ENCODE measurements around the gene CDK6. TPM values are rescaled to one million over a fixed set of nuclear protein-coding genes. Genes with fewer than 3 reads are reported as not detected.
"Not testable (repeated sequence)": the region's sequence is repeated elsewhere in the genome, so short reads cannot be mapped to it uniquely, and the experiment has no call there.

The CDK6 gene
- polyA plus RNA-seq, 4 donors, result 43.8 to 53.3 (median 45.1) TPM

DNA sequence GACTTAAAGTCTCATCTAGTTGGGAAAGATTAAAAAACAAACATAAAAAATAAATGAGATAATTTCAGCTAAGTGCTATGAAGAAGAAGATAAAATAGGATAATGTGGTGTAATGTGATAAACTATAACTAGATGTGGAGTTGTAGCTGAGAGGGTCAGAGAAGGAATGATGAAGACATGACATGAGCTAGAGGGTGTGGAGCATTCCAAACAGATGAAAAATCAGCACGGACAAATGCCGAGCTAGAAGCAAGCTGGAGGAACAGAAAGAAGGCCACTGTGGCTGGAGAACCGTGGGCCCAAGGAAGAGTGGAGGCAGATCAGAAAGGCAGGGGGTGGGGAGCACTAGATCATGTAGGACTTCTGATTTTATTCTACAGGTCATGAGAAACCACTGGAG is 70.6 kb downstream of the CDK6 start:
- no peak for DNase-seq (ENCODE audit: low read depth in 4 of 4, low spot score in 3 of 4)

DNA sequence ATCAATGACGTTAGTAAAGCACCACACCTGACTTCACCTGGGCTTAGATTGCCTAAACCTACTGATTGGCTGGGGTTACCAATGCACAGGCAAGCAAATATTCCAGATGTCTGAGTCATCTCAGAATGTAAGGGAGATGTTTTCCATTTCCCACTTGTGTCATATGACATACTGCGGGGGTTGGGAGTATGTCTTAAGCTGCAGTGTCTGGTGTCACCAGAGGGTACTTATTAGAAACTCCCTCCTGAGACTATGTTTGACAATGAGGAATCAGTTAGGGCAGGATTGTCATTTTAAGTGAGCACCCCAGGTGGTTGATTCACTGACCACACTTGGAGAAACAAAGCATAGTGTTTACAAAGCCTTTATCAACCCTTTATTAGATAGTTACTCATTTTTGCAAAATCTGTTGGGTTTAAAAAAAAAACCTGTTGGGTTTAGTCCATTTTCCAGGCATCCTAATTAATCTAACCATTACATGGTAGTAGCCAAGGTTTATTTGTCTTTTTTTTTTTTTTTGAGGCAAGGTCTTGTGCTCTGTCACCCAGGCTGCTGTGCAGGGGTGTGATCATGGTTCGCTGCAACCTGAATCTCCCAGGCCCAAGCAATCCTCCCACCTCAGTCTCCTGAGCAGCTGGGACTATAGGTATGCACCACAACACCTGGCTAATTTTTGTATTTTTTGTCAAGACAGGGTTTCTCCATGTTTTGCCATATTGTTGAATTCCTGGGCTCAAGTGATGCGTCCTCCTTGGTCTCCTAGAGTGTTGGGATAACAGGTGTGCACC is 72.5 kb downstream of the CDK6 start:
- no peak for DNase-seq (ENCODE audit: low read depth in 4 of 4, low spot score in 3 of 4)

DNA sequence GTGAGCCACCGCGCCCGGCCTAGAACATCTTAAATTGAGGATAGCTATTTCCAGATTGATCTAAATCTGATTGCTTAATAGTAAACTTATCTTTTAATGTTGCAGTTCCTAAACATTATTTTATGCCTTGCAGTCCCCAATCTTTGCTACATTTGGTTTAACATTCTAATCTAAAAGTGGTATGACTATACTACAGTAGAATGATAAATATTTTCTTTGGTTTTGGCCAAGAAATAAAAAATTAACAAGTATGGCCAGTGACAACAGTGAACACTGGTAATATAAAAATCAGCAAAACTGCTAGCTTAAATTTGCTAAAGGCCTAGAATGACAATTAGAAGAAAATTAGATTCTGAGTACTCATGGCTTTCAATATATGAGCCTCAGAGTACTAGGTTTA is 73.5 kb downstream of the CDK6 start:
- DNase-seq (ENCODE audit: low read depth in 4 of 4, low spot score in 3 of 4), result no peak

DNA sequence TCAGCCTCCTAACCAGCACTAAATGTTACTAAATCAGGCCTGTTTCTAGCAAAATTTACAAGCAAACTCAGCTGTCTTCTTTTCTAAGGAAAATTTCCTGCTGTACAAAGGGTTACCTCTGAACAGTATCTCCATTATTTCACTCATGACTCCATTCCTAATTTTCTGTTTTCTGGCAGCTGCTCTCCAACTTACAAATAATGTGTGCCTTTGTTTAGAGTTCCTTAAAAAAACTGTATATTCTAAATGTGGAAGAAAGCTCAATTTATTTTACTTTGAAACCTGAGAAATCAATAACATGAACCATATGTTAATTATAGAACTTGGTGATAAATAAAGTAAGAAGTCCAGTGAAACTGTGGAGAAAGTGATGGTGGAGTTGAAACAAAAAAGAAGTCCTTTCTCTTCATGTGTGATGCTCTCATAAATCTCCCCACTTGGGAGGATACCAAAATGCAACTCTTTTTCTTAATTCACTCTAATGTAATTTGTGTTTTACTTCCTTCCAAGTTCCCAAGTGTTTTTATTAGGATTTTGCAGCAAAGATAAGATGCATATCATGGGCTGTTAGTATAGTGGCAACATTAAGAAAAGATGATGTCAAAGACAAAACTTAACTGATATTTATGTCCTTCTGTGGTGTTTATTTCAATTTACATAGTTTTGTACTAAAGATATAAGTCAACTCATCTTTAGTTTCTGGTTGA is 74.8 kb downstream of the CDK6 start:
- DNase-seq (ENCODE audit: low read depth in 4 of 4, low spot score in 3 of 4), result peak in 1 of 4 donors; percentile 38

DNA sequence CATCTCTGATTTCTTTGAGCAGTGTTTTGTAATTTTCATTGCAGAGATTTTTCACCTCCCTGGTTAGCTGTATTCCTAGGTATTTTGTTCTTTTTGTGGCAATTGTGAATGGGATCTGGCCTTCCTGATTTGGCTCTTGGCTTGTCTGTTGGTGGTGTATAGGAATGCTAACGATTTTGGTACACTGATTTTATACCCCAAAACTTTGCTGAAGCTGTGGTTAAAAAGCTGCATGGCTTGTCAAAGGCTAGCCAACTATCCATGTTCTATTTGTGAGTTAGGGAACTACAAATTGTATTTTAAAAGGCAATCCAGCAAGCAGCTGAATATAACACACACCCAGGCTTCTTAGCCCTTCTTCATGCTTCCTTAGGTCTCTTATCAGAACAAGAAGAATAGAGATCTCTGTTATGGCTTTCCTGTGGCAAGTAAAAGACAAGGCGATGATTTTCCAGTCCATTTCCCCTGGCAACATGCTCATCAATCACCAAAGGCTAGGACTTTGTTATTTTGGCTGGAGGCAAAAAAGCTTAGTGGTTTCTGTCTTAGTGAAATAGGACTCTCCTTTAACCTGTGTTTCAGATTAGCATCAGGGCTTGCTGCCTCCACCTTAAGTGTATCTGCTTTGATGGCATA is 77.5 kb downstream of the CDK6 start:
- no peak for DNase-seq (ENCODE audit: low read depth in 4 of 4, low spot score in 3 of 4)

DNA sequence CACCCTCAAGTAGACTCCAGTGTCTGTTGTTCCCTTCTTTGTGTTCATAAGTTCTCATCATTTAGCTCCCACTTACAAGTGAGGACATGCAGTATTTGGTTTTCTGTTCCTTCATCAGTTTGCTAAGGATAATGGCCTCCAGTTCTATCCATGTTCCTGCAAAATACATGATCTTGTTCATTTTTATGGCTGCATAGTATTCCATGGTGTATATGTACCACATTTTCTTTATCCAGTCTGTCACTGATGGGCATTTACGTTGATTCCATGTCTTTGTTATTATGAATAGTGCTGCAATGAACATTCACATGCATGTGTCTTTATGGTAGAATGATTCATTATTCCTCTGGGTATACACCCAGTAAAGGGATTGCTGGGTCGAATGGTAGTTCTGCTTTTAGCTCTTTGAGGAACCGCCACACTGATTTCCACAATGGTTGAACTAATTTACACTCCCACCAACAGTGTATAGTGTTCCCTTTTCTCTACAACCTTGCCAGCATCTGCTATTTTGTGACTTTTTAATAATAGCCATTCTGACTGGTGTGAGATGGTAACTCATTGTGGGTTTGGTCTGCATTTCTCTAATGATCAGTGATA is 79.0 kb downstream of the CDK6 start:
- not testable (repeated sequence) for DNase-seq (ENCODE audit: low read depth in 4 of 4, low spot score in 3 of 4)

DNA sequence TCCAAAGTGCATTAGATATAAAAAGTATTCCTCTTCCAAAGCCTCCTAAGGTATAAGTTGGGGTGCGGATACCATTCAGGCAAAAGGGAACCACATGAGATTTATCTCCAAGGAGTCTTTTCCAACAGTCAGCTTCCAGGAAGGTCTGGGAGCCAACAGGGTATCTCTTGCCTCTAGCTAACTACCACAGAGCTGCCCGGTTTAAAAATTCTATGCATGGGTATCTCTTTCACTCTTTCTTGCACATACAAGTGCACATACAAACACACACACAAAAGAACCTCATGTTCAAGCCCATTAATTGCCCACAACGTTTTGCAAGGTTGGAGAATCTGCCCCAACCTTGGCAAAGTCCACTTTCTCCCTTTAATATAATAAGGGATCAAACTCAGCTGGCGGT is 80.7 kb downstream of the CDK6 start:
- no peak for DNase-seq (ENCODE audit: low read depth in 4 of 4, low spot score in 3 of 4)

DNA sequence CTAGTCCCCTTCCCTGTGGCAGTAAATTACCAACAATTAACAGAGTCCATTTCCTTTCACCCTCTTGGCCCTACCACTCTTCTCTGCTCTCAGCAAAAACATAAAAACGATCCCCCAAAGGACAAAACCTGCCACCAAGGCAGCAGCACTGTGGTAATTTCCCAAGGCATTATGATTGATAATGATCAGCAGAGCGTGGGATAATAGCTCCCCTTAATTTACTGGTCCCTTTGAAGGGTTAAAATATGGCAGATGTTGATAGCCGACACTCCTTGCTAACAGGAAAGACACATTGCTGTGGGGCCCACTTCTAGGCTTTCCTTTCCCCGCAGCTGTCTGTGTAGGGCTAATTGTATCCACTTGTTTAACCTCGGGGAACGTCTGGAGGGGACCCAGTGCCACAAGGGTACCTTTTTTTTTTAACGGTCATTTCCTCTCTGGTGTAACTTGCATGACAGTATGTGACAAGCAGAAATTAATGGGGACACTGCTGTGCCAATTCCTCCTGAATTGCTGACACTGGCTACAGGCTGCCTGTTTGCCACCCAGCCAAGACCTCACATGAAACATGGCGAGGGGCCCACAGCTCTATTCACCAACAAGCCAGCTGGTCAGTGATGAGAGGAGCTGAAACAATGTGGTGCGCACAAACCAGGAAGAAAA is 81.3 kb downstream of the CDK6 start:
- no peak for DNase-seq (ENCODE audit: low read depth in 4 of 4, low spot score in 3 of 4)

DNA sequence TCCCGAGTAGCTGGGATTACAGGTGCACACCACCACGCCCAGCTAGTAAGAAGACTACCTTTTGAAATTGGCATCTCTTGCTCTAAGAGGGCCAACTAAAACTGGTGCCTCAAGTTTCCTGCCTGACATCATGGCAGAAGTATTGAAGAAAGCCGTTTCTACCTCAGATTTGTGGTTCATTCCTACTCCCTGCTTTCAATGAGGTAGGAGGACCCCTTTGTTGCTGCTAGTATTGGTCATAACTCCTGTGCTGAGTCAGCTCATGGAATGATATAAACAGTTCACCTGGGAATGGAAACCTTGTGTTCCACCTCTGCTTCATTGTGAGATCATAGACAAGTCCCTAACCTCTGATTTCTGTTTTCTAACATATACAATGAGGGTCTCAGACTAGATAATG is 82.8 kb downstream of the CDK6 start:
- DNase-seq (ENCODE audit: low read depth in 4 of 4, low spot score in 3 of 4), result no peak

DNA sequence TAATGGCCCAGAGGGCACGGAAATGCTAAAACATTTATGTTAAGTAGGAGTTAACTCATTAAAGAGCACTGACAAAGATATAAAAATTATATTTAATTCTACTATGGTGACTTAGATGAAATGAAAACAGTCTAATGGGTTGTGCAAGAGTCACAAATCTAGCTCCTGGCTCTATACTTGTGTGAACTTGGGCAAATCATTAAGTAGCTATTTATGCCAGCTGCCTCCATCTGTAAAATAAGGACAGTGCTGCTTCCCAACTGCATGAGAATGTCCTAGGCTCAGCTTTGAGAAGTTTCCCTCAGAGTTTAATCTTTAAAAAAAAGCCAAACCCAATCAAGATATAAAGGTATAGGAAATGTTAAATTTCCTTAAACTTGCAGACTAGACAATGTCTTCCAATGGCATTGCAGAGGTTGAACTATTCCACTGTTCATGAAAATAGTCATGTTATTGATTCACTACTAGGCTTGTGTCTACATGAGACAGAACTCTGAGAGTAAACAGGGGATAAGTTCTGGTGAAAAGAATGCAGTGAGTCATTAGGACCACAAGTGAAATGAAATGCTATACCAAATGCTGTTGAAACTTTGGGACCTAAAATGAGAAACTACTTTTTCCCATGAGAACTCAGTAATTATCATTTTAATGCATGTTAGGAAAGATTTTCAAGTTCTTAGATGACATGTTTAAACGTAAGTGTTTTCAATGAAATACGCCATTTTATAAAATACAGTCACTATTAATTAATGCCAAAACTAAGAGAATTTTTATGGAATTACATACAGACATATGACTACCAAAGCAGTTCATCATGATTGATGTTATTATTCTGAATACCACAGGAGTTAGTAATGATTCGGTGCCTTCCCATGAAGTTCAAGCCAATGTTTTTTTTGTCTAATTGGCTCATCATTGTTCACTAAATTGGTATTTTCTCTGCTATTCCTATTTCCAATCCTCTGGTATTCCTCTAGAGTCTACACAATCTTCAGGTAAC is 84.2 kb downstream of the CDK6 start:
- DNase-seq (ENCODE audit: low read depth in 4 of 4, low spot score in 3 of 4), result no peak

DNA sequence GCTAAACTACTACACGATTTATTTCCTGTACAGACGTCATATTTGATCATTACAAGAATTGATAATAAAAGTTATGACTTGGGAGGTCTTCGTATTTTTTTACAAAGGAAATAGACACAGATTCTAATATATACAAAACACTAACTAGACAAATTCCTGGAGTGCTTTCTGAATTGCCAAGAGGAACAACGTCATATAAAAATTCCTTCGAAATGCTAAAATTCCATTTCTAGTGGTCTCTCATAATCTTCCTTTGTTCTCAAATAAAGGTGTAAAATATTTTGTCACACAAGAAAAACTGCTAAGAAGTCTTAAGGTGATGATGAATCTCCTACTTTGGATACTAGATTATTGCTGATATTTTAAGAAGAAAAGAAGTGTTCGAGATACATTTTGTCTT is 85.4 kb downstream of the CDK6 start:
- no peak for DNase-seq (ENCODE audit: low read depth in 4 of 4, low spot score in 3 of 4)

DNA sequence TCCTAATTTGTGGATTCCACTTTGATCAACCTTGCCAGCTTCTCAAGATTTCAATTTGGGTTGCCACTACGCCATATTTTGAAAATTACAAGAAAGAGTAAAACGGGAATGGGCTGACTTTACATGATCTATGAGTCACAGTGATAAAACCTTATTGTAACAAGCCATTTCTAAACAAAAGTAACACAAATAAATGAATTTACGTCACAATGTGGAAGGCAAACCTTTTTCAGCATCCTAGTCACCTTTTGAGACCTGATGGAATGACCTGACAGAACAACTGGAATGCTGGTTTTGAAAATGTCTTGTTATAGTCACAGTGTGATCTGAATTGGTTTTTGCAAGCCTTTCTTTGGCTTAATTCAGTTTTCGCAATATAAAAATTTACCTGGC is 85.9 kb downstream of the CDK6 start:
- no peak for DNase-seq (ENCODE audit: low read depth in 4 of 4, low spot score in 3 of 4)

DNA sequence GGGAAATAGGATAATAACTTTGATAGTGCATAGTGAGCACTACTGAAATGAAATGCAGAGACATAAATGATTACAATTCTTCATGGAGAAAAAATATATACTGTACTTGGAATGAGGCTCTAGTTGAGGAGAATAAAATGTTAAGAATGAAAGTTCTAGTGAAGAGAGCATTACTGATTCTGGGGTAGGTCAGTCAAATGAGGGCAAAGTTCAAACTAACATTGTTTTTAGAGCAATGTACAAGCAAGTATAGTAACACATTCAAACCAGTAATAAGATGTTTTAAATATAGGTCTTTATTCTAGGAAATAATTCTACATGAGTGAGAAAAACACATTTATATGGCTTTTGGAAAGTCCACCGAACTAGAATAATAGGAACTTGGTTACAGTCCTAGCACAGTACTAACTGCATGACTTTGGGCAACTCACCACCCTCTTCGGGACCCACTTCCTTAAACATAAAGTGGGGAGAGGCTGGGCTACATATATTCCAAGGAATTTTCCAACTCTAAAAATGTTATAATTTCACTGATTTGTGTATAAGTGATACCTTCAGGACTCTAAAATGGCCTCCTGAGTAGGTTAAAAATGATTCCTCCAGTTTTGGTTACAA is 86.4 kb downstream of the CDK6 start:
- no peak for DNase-seq (ENCODE audit: low read depth in 4 of 4, low spot score in 3 of 4)

DNA sequence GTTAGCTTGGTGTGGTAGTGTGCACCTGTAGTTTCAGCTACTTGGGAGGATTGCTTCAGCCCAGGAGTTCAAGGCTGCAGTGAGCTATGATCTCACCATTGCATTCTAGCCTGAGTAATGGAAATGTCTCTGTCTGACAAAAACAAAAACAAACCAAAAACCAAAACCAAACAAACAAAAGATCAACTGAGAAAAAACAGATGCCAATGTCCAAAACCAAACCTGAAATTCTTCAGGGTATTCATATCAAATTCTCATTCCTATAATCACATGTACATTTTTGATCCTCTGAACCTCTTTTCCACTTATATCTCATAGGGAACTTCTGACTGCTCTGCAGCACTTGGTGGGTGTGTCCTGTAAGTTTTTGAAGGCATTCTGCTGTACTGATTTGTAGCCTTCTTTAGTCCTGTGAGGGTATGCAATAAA is 87.0 kb downstream of the CDK6 start:
- no peak for DNase-seq (ENCODE audit: low read depth in 4 of 4, low spot score in 3 of 4)

DNA sequence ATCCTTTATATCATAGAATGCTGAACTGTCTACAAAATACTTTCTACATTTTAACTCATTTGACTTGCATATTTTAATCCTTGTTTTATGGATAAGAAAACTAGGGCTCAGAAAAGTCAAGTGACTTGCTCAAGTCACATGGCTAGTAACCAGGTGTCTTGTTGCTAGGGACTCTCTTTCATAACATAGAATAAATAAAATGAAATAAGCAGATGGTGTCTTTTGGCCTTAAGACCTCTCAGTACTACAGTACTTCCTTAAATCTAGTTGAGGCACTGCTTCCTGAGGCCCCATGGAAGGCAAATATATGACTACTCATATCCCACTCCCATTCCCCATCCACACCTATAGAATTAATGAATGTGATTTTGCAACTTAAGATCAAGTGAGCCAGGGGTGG is 87.9 kb downstream of the CDK6 start:
- no peak for DNase-seq (ENCODE audit: low read depth in 4 of 4, low spot score in 3 of 4)

DNA sequence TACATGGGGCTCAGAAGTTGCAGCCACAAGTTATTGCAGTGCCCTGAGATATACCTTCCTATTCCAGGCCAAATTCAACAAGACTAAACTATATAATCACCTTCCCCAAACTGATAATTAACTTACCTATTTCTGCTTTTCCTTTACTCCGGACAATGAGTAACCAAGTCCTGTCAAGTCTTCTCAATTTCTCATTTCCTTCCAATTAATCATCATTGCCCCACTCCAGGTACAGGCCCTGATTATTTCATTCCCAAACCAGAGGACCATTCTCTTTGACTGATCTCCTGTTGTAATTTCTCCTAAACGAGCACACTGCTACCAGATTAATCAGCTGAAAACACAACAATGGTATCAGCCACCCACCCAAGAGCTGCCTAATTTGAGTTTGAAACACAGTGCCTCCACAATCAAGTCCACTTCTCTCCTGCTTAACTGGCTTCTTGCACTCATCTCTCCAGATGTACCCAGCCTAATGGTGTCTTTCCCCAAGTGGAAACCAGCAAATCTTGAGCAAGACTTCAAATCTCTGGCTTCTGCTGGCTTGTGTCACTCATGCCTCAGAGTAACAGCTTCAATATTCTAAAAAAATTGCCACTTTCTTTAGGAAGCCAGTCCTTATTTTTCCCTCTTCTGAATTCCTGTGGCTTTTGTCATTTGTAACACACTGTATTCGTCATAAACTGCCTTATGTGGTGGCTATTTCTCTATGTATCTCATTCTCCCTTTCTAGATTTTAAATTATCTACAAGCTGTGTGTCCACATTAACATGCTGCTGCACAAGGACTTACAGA is 89.1 kb downstream of the CDK6 start:
- no peak for DNase-seq (ENCODE audit: low read depth in 4 of 4, low spot score in 3 of 4)

DNA sequence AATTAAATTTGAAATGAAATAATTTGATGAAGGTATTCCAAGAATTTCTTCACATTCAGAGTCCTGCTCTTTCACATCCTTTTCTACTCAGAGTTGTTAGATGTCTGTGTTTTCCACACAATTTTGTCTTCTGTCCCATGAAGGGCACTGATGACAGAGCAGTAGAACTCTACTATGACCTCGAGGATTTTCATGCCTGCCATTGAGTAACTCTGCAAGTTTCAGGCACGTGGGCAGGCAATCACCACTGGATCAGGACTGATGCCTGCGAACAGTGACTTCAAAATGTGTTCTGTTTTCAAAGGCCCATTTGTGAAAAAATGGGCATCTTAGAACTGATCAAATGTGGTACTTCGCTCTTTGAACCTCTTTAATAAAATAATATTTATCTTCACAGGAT is 91.1 kb downstream of the CDK6 start:
- no peak for DNase-seq (ENCODE audit: low read depth in 4 of 4, low spot score in 3 of 4)

DNA sequence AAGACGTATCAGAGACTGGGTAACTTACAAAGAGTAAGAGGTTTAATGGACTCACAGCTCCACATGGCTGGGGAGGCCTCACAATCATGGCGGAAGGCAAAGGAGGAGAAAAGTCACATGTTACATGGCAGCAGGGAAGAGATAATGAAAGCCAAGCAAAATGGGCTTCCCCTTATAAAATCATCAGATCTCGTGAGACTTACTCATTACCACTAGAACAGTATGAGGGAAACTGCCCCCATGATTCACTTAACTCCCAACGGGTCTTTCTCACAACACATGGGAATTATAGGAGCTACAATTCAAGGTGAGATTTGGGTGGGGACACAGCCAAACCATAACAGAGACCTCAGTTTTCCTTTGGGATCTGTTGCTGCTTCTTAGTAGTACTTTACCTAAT is 92.2 kb downstream of the CDK6 start:
- not testable (repeated sequence) for DNase-seq (ENCODE audit: low read depth in 4 of 4, low spot score in 3 of 4)
